Stomach (tissue), 4 donors: Measurements from ENCODE around the gene TXNIP.

Experiments used
- POLR2AphosphoS5 ChIP-seq, 3 donors: sonication (generic); formaldehyde crosslinking; IDR thresholded peaks; one replicate each; pipeline ENCODE4 v1.6.1; 2016; ENCODE audit warnings: antibody characterized with exemption in 3 of 3
- TF ChIP-seq, protein P1 (sequence below), 7 experiments: fragments of 450-650 bp in 4 of 7; fragments of 200-600 bp in 3 of 7; sonication (generic) in 3 of 7; IDR thresholded peaks; one replicate each; pipeline ENCODE4 v1.5.1; 2016 to 2019; ENCODE audit warnings: antibody characterized with exemption in 7 of 7, control low read depth in 2 of 7, mild to moderate bottlenecking in 1 of 7

DNA sequence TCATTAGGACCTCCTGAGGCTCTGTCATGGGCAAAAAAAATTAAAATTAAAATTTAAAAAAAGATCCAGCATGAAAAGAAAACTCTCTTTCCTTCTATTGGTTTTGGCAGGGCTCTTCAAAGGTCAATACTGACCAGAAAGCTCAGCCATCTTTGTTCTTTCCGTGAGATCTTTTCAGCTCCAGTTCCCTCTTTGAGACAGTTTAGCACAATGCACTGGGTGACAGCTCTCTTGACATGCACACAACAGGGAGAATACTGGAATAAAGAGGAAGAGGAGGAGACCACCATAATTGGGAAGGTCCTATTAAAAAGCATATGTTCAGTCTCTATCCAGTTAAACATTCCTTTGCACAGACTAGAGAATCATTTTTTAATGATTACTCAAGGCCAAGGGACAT is 44.9 kb downstream of the TXNIP start:
- no peak for TF ChIP-seq POLR2AphosphoS5 (IDR thresholded peaks at IDR 0.05)
- TF ChIP-seq, protein P1, sequence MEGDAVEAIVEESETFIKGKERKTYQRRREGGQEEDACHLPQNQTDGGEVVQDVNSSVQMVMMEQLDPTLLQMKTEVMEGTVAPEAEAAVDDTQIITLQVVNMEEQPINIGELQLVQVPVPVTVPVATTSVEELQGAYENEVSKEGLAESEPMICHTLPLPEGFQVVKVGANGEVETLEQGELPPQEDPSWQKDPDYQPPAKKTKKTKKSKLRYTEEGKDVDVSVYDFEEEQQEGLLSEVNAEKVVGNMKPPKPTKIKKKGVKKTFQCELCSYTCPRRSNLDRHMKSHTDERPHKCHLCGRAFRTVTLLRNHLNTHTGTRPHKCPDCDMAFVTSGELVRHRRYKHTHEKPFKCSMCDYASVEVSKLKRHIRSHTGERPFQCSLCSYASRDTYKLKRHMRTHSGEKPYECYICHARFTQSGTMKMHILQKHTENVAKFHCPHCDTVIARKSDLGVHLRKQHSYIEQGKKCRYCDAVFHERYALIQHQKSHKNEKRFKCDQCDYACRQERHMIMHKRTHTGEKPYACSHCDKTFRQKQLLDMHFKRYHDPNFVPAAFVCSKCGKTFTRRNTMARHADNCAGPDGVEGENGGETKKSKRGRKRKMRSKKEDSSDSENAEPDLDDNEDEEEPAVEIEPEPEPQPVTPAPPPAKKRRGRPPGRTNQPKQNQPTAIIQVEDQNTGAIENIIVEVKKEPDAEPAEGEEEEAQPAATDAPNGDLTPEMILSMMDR (IDR thresholded peaks at IDR 0.05), result no peak
